HEK293T (cell line): ENCODE measurements around the gene CLRN3.

Source experiments
- CTCF ChIA-PET: fragments of 350-600 bp; formaldehyde crosslinking; extraction: SDS; loops from one replicate; lab custom pipeline; 2021; ENCODE audit warnings: antibody characterized with exemption, inconsistent platforms; lab: Yijun Ruan, JAX
- POLR2A ChIA-PET: fragments of 350-600 bp; formaldehyde crosslinking; extraction: SDS; loops from one replicate; lab custom pipeline; 2020; ENCODE audit warnings: antibody characterized with exemption, inconsistent platforms; lab: Yijun Ruan, JAX
- DNase-seq: peaks from one replicate; pipeline ENCODE4 v3.0.0; 2012; ENCODE audit warnings: mixed read lengths; ENCODE audit errors: extremely low spot score
- ARNT ChIP-seq: fragments of 450-650 bp; IDR thresholded peaks from 2 replicates; pipeline ENCODE4 v1.6.1; 2017; ENCODE audit warnings: mild to moderate bottlenecking
- BHLHE40 ChIP-seq: fragments of 450-650 bp; IDR thresholded peaks from 2 replicates; pipeline ENCODE4 v1.6.1; 2016; ENCODE audit warnings: mild to moderate bottlenecking, moderate library complexity, borderline replicate concordance
- CTBP1 ChIP-seq: fragments of 450-650 bp; IDR thresholded peaks from 2 replicates; pipeline ENCODE4 v1.6.1; 2016; ENCODE audit warnings: borderline replicate concordance
- ELF4 ChIP-seq: fragments of 450-650 bp; IDR thresholded peaks from 2 replicates; pipeline ENCODE4 v1.6.1; 2017; ENCODE audit warnings: antibody characterized with exemption
- FOXA1 ChIP-seq: fragments of 450-650 bp; IDR thresholded peaks from 2 replicates; pipeline ENCODE4 v1.6.1; 2016; ENCODE audit warnings: mild to moderate bottlenecking
- FOXK2 ChIP-seq: fragments of 450-650 bp; IDR thresholded peaks from 2 replicates; pipeline ENCODE4 v1.6.1; 2016; ENCODE audit warnings: mild to moderate bottlenecking
- FOXM1 ChIP-seq: fragments of 450-650 bp; IDR thresholded peaks from 2 replicates; pipeline ENCODE4 v1.6.1; 2017; ENCODE audit warnings: mild to moderate bottlenecking, borderline replicate concordance
- HDGF ChIP-seq: fragments of 450-650 bp; IDR thresholded peaks from 2 replicates; pipeline ENCODE4 v1.6.1; 2017; ENCODE audit warnings: antibody characterized with exemption, borderline replicate concordance
- L3MBTL2 ChIP-seq: fragments of 450-650 bp; conservative IDR thresholded peaks from 2 replicates; pipeline ENCODE4 v1.6.1; 2016; ENCODE audit warnings: mild to moderate bottlenecking
- LEF1 ChIP-seq: fragments of 450-650 bp; IDR thresholded peaks from 2 replicates; pipeline ENCODE4 v1.6.1; 2017; ENCODE audit warnings: mild to moderate bottlenecking, borderline replicate concordance
- NFRKB ChIP-seq: fragments of 450-650 bp; IDR thresholded peaks from 2 replicates; pipeline ENCODE4 v1.6.1; 2016; ENCODE audit warnings: mild to moderate bottlenecking, moderate library complexity
- SP1 ChIP-seq: fragments of 450-650 bp; IDR thresholded peaks from 2 replicates; pipeline ENCODE4 v1.6.1; 2017
- SUZ12 ChIP-seq: fragments of 450-650 bp; IDR thresholded peaks from 2 replicates; pipeline ENCODE4 v1.6.1; 2016; ENCODE audit warnings: mild to moderate bottlenecking
- TARDBP ChIP-seq: fragments of 450-650 bp; IDR thresholded peaks from 2 replicates; pipeline ENCODE4 v1.6.1; 2016
- ZNF384 ChIP-seq: fragments of 450-650 bp; IDR thresholded peaks from 2 replicates; pipeline ENCODE4 v1.6.1; 2016
- TF ChIP-seq, protein P1 (sequence below): fragments of 450-650 bp; IDR thresholded peaks from 2 replicates; pipeline ENCODE4 v1.6.1; 2016

The CLRN3 gene

DNA sequence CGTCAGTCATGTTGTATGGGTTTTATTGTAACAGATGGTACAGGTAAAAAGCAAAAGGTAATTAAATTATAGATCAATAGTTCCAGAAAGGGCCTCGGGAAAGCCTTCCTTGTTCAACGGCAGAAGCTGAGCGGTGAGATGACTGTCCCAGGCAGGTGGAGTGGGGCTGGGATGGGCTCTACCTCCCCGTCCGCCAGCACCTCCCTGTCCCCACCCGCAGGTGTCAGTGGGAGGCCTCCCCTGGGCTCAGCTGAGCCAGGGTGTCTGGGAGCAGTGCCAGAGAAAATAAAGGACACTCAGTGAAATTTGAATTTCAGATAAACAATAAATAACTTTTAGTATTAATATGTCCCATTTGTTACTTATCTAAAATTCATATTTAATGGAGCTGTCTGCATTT lies 58.9 kb downstream of the CLRN3 start:
- no peak for DNase-seq
- CTCF ChIA-PET, result no interaction called here
- POLR2A ChIA-PET, result no interaction called here
- TF ChIP-seq CTBP1 (no peak), ZNF384 (no peak), ARNT (no peak), FOXK2 (no peak), NFRKB (no peak), SP1 (no peak), HDGF (no peak), FOXA1 (no peak), TARDBP (no peak), SUZ12 (no peak), FOXM1 (no peak), L3MBTL2 (no peak), ELF4 (no peak), LEF1 (no peak), BHLHE40 (no peak)
- TF ChIP-seq, protein P1, sequence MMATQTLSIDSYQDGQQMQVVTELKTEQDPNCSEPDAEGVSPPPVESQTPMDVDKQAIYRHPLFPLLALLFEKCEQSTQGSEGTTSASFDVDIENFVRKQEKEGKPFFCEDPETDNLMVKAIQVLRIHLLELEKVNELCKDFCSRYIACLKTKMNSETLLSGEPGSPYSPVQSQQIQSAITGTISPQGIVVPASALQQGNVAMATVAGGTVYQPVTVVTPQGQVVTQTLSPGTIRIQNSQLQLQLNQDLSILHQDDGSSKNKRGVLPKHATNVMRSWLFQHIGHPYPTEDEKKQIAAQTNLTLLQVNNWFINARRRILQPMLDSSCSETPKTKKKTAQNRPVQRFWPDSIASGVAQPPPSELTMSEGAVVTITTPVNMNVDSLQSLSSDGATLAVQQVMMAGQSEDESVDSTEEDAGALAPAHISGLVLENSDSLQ, result no peak

DNA sequence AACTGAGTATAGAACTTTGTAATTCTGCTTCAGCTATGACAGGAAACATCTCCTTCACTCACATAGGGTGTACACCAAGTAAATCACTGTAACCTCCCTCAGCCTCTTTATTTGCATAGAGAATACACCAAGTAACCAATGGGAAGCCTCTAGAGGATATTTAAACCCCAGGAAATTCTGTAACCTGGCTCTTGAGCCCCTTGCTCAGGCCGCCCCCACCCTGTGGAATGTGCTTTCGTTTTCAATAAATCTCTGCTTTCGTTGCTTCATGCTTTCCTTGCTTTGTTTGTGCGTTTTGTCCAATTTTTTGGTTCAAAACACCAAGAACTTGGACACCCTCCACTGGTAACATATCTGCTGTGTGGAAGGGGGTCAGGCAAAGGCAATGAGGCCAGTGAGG lies 60.2 kb downstream of the CLRN3 start:
- TF ChIP-seq FOXM1 (no peak), CTBP1 (no peak), LEF1 (no peak), TARDBP (no peak), L3MBTL2 (no peak), SP1 (no peak), NFRKB (no peak), HDGF (no peak), ZNF384 (no peak), ELF4 (no peak), FOXK2 (no peak), SUZ12 (no peak), BHLHE40 (no peak), ARNT (no peak), FOXA1 (no peak)
- TF ChIP-seq, protein P1, result no peak
- no peak for DNase-seq
- CTCF ChIA-PET, result no interaction called here
- POLR2A ChIA-PET, result no interaction called here

DNA sequence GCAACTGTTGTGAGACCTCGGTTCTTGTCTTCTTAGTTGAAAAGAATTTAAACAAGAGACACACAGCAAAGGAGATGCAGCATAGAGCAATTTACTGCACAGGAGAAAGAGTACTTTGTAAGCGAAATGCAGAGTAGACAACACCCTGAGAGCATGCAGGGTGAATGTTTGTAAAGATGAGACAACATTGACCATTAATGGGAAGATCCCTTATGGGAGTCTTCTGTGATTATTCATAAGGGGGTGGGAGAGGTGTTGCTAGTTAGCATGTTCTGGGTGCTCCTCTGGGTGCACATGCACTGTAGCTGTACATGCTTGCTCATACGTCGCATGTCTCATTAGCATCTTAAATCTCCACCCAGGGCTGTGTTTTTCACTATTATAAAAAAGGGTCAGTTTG lies 62.3 kb downstream of the CLRN3 start:
- ChIA-PET CTCF (no interaction called here), POLR2A (no interaction called here)
- TF ChIP-seq FOXK2 (no peak), FOXM1 (no peak), BHLHE40 (no peak), ARNT (no peak)
- no peak for DNase-seq
